ENCODE data around the gene SERPINH1. TPM values are rescaled to one million over a fixed set of nuclear protein-coding genes. Genes with fewer than 3 reads are reported as not detected.

Gene SERPINH1
- 151 and 229 TPM in 2 replicates for total RNA-seq (ENCODE audit: low replicate concordance)
- long read RNA-seq, transcript SERPINH1-201 (5 exons, 2,225 nt), result major isoform, 13 of 16 reads
- long read RNA-seq, partial matches to known transcripts, result 1 of 16 reads
- long read RNA-seq, other reads (novel, unspliced or antisense), result 2 of 16 reads

- TF ChIP-seq CTCF (conservative IDR thresholded peaks at IDR 0.05), result no peak
- Mint-ChIP-seq H3K4me1 (ENCODE audit: unreplicated experiment) (peaks cover 44% of the 10 kb centered on the region), H3K27me3 (no peaks in the 10 kb centered on the region), H3K4me3 (peak within 1 kb of the TSS; percentile 100), H3K9me3 (no peaks in the 10 kb centered on the region), H3K27ac (peak within 1 kb of the TSS; percentile 98), H3K36me3 (peaks cover 5% of the 10 kb centered on the region)
- DNase-seq (ENCODE audit: extremely low spot score, unreplicated experiment), result peak; percentile 82
Measured at GRCh38 chr11:75562048-75562835, at the start of gene SERPINH1. Gene SERPINH1 (plus strand): TSS chr11:75562253. CDS start chr11:75566350, 4,097 bp downstream.

GRCh38 chr11:75513250-75513649, 48.8 kb upstream of the SERPINH1 start:
- Mint-ChIP-seq H3K27ac (no peak overlapping the region), H3K9me3 (no peaks in the 10 kb centered on the region), H3K27me3 (no peaks in the 10 kb centered on the region), H3K36me3 (no peaks in the 10 kb centered on the region), H3K4me3 (no peak overlapping the region), H3K4me1 (ENCODE audit: unreplicated experiment) (peaks cover 18% of the 10 kb centered on the region)
- no peak for DNase-seq (ENCODE audit: extremely low spot score, unreplicated experiment)
- no peak for TF ChIP-seq CTCF (conservative IDR thresholded peaks at IDR 0.05)

GRCh38 chr11:75514596-75514995, 47.5 kb upstream of the SERPINH1 start:
- TF ChIP-seq CTCF (conservative IDR thresholded peaks at IDR 0.05), result no peak
- H3K27ac Mint-ChIP-seq, result no peak overlapping the region

GRCh38 chr11:75516140-75516539, 45.9 kb upstream of the SERPINH1 start:
- H3K36me3 Mint-ChIP-seq, result no peaks in the 10 kb centered on the region
- no peak overlapping the region for H3K27ac Mint-ChIP-seq
- H3K4me1 Mint-ChIP-seq (ENCODE audit: unreplicated experiment), result peaks cover 17% of the 10 kb centered on the region
- no peaks in the 10 kb centered on the region for H3K9me3 Mint-ChIP-seq
- TF ChIP-seq CTCF (conservative IDR thresholded peaks at IDR 0.05), result no peak
- no peak overlapping the region for H3K4me3 Mint-ChIP-seq
- H3K27me3 Mint-ChIP-seq, result no peaks in the 10 kb centered on the region
- no peak for DNase-seq (ENCODE audit: extremely low spot score, unreplicated experiment)

More at GRCh38 chr11:75514596-75514995, 47.5 kb upstream of the SERPINH1 start:
- H3K4me1 Mint-ChIP-seq (ENCODE audit: unreplicated experiment), result peaks cover 21% of the 10 kb centered on the region
- no peak overlapping the region for H3K4me3 Mint-ChIP-seq
- H3K36me3 Mint-ChIP-seq, result no peaks in the 10 kb centered on the region
- DNase-seq (ENCODE audit: extremely low spot score, unreplicated experiment), result no peak
- H3K9me3 Mint-ChIP-seq, result no peaks in the 10 kb centered on the region
- no peaks in the 10 kb centered on the region for H3K27me3 Mint-ChIP-seq

GRCh38 chr11:75516886-75517285, 45.2 kb upstream of the SERPINH1 start:
- Mint-ChIP-seq H3K4me1 (ENCODE audit: unreplicated experiment) (peaks cover 17% of the 10 kb centered on the region), H3K9me3 (no peaks in the 10 kb centered on the region), H3K27me3 (peaks cover 6% of the 10 kb centered on the region), H3K4me3 (no peak overlapping the region), H3K27ac (no peak overlapping the region), H3K36me3 (no peaks in the 10 kb centered on the region)
- TF ChIP-seq CTCF (conservative IDR thresholded peaks at IDR 0.05), result no peak
- DNase-seq (ENCODE audit: extremely low spot score, unreplicated experiment), result no peak
